IMR-90 (cell line): Measurements from ENCODE around the gene CRYBG2.

Source experiments
- CEBPB ChIP-seq: IDR thresholded peaks from 2 replicates; pipeline ENCODE4 v1.6.1; 2012; ENCODE audit warnings: low read depth, low read length, improper control_type of control experiment
- CTCF ChIP-seq: conservative IDR thresholded peaks from 2 replicates; pipeline ENCODE4 v1.5.1; 2012; ENCODE audit warnings: mild to moderate bottlenecking, low read depth, low read length, improper control_type of control experiment
- POLR2A ChIP-seq: IDR thresholded peaks from 2 replicates; pipeline ENCODE4 v1.6.1; 2012; ENCODE audit warnings: mild to moderate bottlenecking, low read depth, low read length
- RAD21 ChIP-seq: IDR thresholded peaks from 2 replicates; pipeline ENCODE4 v1.6.1; 2012; ENCODE audit warnings: low read length, improper control_type of control experiment

GRCh38 chr1:26274801-26275425 lies 79.0 kb downstream of the CRYBG2 start:
- no peak for TF ChIP-seq POLR2A
- TF ChIP-seq CTCF: no peak
- TF ChIP-seq RAD21: no peak
- TF ChIP-seq CEBPB: no peak
